GM12873 (cell line): ENCODE measurements around the gene ACCS.

Source experiments
- CTCF ChIP-seq: IDR thresholded peaks from 2 replicates; pipeline ENCODE4 v1.5.1; 2012; ENCODE audit warnings: low read depth, mild to moderate bottlenecking, moderate library complexity, low read length, control low read depth; ENCODE audit not compliant: insufficient read depth; ENCODE audit errors: missing control alignments

Gene ACCS

GRCh38 chr11:44079376-44079775 is 13.3 kb downstream of the ACCS start:
- TF ChIP-seq CTCF, result no peak

GRCh38 chr11:44080951-44081350 is 14.9 kb downstream of the ACCS start:
- TF ChIP-seq CTCF, result no peak

DNA sequence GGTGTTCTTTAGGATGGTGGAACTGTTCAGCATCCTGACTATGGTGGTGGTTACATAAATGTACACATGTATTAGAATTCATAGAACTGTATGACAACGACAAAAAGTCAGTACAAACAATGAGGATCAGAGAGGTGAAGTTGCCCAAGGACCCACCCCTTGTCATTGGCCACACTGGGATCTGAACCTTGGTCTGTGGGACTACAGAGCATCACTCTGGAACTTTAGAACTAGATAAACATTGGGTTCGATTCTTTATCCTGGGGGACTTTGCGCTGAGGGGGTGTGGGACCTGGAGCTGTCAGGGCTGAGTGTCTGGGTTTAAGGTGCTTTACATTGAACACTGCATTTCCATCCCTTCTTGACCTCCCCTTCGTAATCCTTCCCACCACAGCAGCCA is 16.6 kb downstream of the ACCS start:
- TF ChIP-seq CTCF, result no peak

GRCh38 chr11:44083433-44083832 is 17.4 kb downstream of the ACCS start:
- no peak for TF ChIP-seq CTCF

GRCh38 chr11:44083906-44084305 is 17.8 kb downstream of the ACCS start:
- no peak for TF ChIP-seq CTCF

DNA sequence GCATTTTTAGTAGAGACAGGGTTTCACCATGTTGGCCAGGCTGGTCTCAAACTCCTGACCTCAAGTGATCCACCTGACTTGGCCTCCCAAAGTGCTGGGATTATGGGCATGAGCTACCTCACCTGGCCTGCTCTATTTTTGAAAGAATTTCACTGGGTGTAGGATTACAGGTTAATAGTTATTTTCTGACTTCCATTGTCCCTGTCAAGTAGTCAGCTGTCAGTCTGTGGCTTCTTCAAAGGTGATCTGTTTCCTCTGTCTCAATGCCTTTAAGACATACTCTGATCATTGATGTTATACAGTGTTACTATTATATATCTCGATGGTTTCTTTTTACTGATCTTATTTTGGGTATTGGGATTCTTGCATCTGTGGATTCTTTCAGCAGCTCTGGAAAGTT is 19.3 kb downstream of the ACCS start:
- no peak for TF ChIP-seq CTCF

GRCh38 chr11:44088377-44088776 is 22.3 kb downstream of the ACCS start:
- TF ChIP-seq CTCF, result no peak

GRCh38 chr11:44088871-44089270 is 22.8 kb downstream of the ACCS start:
- TF ChIP-seq CTCF, result no peak
